Measurements from ENCODE around the gene ACTRT3.
A peak's percentile ranks its signal among the peaks of the same experiment; 100 is the strongest.

The ACTRT3 gene

DNA sequence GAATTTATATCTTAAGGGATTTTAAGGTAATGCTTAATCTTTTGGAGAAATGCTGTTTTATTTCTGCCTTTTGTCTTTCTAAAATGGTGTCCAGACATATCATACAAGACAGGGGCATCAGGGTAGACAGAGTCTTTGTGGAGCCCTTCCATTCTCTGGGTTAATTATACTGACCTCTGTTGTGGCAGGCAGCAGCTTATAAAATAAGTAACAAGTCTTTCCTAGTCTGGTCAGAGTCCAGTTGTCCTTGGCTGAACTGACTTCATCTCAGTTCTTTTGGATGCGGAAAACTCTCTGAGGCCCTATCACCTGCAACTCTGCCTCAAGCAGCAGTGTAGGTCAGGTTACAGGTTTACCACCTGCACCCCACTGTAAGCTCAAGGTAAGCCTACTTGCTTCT is 23.0 kb upstream of the ACTRT3 start:
- H3K36me3 ChIP-seq (ENCODE audit: control insufficient read depth in 2 of 2, insufficient read depth in 1 of 2, low read length in 2 of 2) = peaks cover 6 to 60% of the 10 kb centered on the region in 2 experiments
- CTCF ChIA-PET = no interaction called here

GRCh38 chr3:169790687-169791429 is 21.5 kb upstream of the ACTRT3 start:
- POLR2A ChIA-PET = no interaction called here
- Histone ChIP-seq H3K27ac (ENCODE audit: extremely low read depth, low read depth, low read length) (no peak overlapping the region), H3K4me1 (ENCODE audit: control insufficient read depth, insufficient read depth, low read length) (no peaks in the 10 kb centered on the region), H3K9me3 (ENCODE audit: control insufficient read depth, insufficient read depth, low read depth, low read length) (no peaks in the 10 kb centered on the region), H3K4me3 (ENCODE audit: low read depth, low read length) (no peak overlapping the region), H3K36me3 (ENCODE audit: control insufficient read depth in 2 of 2, insufficient read depth in 1 of 2, low read length in 2 of 2) (peaks cover 6 to 71% of the 10 kb centered on the region in 2 experiments)
- 0 out of 2 replicates have a peak, but pooled peaks have one; percentile 28 for TF ChIP-seq ZBTB17 (tag by site-specific recombination; IDR thresholded peaks at IDR 0.05)
- TF ChIP-seq ZNF701 (tag by site-specific recombination; IDR thresholded peaks at IDR 0.05) = no peak
- CTCF ChIA-PET = no interaction called here

More for the DNA sequence above, 23.0 kb upstream of the ACTRT3 start:
- POLR2A ChIA-PET = no interaction called here
- Histone ChIP-seq H3K27ac (ENCODE audit: extremely low read depth, low read depth, low read length) (no peak overlapping the region), H3K4me3 (ENCODE audit: low read depth, low read length) (no peak overlapping the region), H3K9me3 (ENCODE audit: control insufficient read depth, insufficient read depth, low read depth, low read length) (no peaks in the 10 kb centered on the region), H3K4me1 (ENCODE audit: control insufficient read depth, insufficient read depth, low read length) (no peaks in the 10 kb centered on the region)
- TF ChIP-seq ZFP3 (tag by site-specific recombination; IDR thresholded peaks at IDR 0.05; ENCODE audit: low read depth) (no peak), ZNF132 (tag by site-specific recombination; IDR thresholded peaks at IDR 0.05; ENCODE audit: borderline replicate concordance) (no peak)

GRCh38 chr3:169790219-169790618 is 20.9 kb upstream of the ACTRT3 start:
- ChIA-PET CTCF (no interaction called here), POLR2A (no interaction called here)
- Histone ChIP-seq H3K36me3 (ENCODE audit: control insufficient read depth in 2 of 2, insufficient read depth in 1 of 2, low read length in 2 of 2) (peaks cover 6 to 74% of the 10 kb centered on the region in 2 experiments), H3K4me3 (ENCODE audit: low read depth, low read length) (no peak overlapping the region), H3K9me3 (ENCODE audit: control insufficient read depth, insufficient read depth, low read depth, low read length) (no peaks in the 10 kb centered on the region), H3K4me1 (ENCODE audit: control insufficient read depth, insufficient read depth, low read length) (no peaks in the 10 kb centered on the region), H3K27ac (ENCODE audit: extremely low read depth, low read depth, low read length) (no peak overlapping the region)
- TF ChIP-seq ZNF114 (tag by site-specific recombination; IDR thresholded peaks at IDR 0.05) (no peak), ZNF302 (tag by site-specific recombination; IDR thresholded peaks at IDR 0.05; ENCODE audit: low read depth) (no peak), ZNF561 (tag by site-specific recombination; IDR thresholded peaks at IDR 0.05; ENCODE audit: borderline replicate concordance) (no peak), ZNF560 (tag by site-specific recombination; IDR thresholded peaks at IDR 0.05; ENCODE audit: borderline replicate concordance) (no peak), KLF9 (tag by site-specific recombination; IDR thresholded peaks at IDR 0.05; ENCODE audit: low read depth) (no peak), ZNF311 (tag by site-specific recombination; IDR thresholded peaks at IDR 0.05; ENCODE audit: borderline replicate concordance) (no peak), ZNF391 (tag by site-specific recombination; IDR thresholded peaks at IDR 0.05; ENCODE audit: borderline replicate concordance, low read depth) (no peak), ZNF37A (tag by site-specific recombination; IDR thresholded peaks at IDR 0.05) (no peak), BCL11A (tag by site-specific recombination; IDR thresholded peaks at IDR 0.05; ENCODE audit: low read depth) (no peak), ZNF555 (tag by site-specific recombination; conservative IDR thresholded peaks at IDR 0.05) (no peak)
- TF ChIP-seq, protein P1, sequence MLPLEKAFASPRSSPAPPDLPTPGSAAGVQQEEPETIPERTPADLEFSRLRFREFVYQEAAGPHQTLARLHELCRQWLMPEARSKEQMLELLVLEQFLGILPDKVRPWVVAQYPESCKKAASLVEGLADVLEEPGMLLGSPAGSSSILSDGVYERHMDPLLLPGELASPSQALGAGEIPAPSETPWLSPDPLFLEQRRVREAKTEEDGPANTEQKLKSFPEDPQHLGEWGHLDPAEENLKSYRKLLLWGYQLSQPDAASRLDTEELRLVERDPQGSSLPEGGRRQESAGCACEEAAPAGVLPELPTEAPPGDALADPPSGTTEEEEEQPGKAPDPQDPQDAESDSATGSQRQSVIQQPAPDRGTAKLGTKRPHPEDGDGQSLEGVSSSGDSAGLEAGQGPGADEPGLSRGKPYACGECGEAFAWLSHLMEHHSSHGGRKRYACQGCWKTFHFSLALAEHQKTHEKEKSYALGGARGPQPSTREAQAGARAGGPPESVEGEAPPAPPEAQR (tag by site-specific recombination; IDR thresholded peaks at IDR 0.05) = no peak

GRCh38 chr3:169787791-169788190 is 18.4 kb upstream of the ACTRT3 start:
- POLR2A ChIA-PET = no interaction called here
- CTCF ChIA-PET = no interaction called here
- H3K4me1 ChIP-seq (ENCODE audit: control insufficient read depth, insufficient read depth, low read length) = no peaks in the 10 kb centered on the region
- H3K4me3 ChIP-seq (ENCODE audit: low read depth, low read length) = no peak overlapping the region
- peaks cover 21 to 78% of the 10 kb centered on the region in 2 experiments for H3K36me3 ChIP-seq (ENCODE audit: control insufficient read depth in 2 of 2, insufficient read depth in 1 of 2, low read length in 2 of 2)
- TF ChIP-seq, protein P2, sequence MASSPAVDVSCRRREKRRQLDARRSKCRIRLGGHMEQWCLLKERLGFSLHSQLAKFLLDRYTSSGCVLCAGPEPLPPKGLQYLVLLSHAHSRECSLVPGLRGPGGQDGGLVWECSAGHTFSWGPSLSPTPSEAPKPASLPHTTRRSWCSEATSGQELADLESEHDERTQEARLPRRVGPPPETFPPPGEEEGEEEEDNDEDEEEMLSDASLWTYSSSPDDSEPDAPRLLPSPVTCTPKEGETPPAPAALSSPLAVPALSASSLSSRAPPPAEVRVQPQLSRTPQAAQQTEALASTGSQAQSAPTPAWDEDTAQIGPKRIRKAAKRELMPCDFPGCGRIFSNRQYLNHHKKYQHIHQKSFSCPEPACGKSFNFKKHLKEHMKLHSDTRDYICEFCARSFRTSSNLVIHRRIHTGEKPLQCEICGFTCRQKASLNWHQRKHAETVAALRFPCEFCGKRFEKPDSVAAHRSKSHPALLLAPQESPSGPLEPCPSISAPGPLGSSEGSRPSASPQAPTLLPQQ (tag by site-specific recombination; IDR thresholded peaks at IDR 0.05) = no peak
- TF ChIP-seq PRDM6 (tag by site-specific recombination; IDR thresholded peaks at IDR 0.05) (0 out of 2 replicates have a peak, but pooled peaks have one; percentile 18), ATF2 (tag by site-specific recombination; IDR thresholded peaks at IDR 0.05; ENCODE audit: low read depth) (peak; percentile 79)
- H3K9me3 ChIP-seq (ENCODE audit: control insufficient read depth, insufficient read depth, low read depth, low read length) = no peaks in the 10 kb centered on the region
- no peak overlapping the region for H3K27ac ChIP-seq (ENCODE audit: extremely low read depth, low read depth, low read length)

All from HEK293 (cell line).